Measurements from ENCODE around the gene LRRC46. TPM values are rescaled to one million over a fixed set of nuclear protein-coding genes. Genes with fewer than 3 reads are reported as not detected.

LRRC46 gene
- total and polyA plus RNA-seq, 2 donors (not counting 1 experiment from before 2014, with no cell fraction given) = 0.69 to 2.4 TPM

- WGBS (ENCODE audit: insufficient coverage) = 66% methylated on average over 5 of the region's 5 CpGs
- no peaks in the 10 kb centered on the region for H3K9me3 Mint-ChIP-seq (ENCODE audit: insufficient read depth)
- peaks cover 18% of the 10 kb centered on the region for H3K4me1 Mint-ChIP-seq
- Histone ChIP-seq H4K20me1 (ENCODE audit: control insufficient read depth, insufficient read depth, low read length, poor library complexity, severe bottlenecking) (no peaks in the 10 kb centered on the region), H3K9ac (ENCODE audit: low read length) (no peak overlapping the region), H3K79me2 (ENCODE audit: control insufficient read depth, insufficient read depth, low read length) (no peaks in the 10 kb centered on the region), H3K9me3 (ENCODE audit: control extremely low read depth in 1 of 3, control insufficient read depth in 2 of 3, insufficient read depth in 1 of 3, low read length in 2 of 3) (peaks cover 0 to 4% (median 0%) of the 10 kb centered on the region in 3 donors), H3K36me3 (replicated peaks in 1 of 2; ENCODE audit: control extremely low read depth in 1 of 2, control insufficient read depth in 1 of 2, extremely low read depth in 1 of 2, insufficient read depth in 2 of 2, low read length in 1 of 2) (no peaks in the 10 kb centered on the region), H3K4me3 (ENCODE audit: control extremely low read depth in 1 of 5, extremely low read depth in 1 of 5, insufficient read depth in 1 of 5, low read depth in 2 of 5, low read length in 4 of 5) (no peak overlapping the region), H3K27me3 (replicated peaks in 1 of 4; ENCODE audit: control extremely low read depth in 1 of 4, control insufficient read depth in 3 of 4, insufficient read depth in 4 of 4, low read length in 3 of 4) (peaks cover 0 to 81% (median 43%) of the 10 kb centered on the region in 4 experiments), H3K4me2 (replicated peaks; ENCODE audit: low read depth, low read length, poor library complexity, severe bottlenecking) (no peak overlapping the region), H2AFZ (ENCODE audit: insufficient read depth, low read depth, low read length, poor library complexity, severe bottlenecking) (no peak overlapping the region), H3K27ac (ENCODE audit: low read length in 2 of 2) (no peak overlapping the region), H3K4me1 (ENCODE audit: control insufficient read depth in 2 of 2, insufficient read depth in 2 of 2, low read length in 2 of 2) (peaks cover 24 to 25% of the 10 kb centered on the region in 2 donors)
- DNase-seq (no peak), ATAC-seq (ENCODE audit: low read depth) (no peak)
- intact Hi-C loops (cut with micrococcal nuclease) = no loop called here
- no peak overlapping the region for H3K27ac Mint-ChIP-seq
- ChIA-PET CTCF (interaction anchor here (0.8 to 19.9 kb wide), 3 partner anchors 12 to 35 kb away, joined by 3 to 436 read pairs (median 4); partner anchors contain the start of gene SP2), POLR2A (no interaction called here)
- TF ChIP-seq, protein P1, sequence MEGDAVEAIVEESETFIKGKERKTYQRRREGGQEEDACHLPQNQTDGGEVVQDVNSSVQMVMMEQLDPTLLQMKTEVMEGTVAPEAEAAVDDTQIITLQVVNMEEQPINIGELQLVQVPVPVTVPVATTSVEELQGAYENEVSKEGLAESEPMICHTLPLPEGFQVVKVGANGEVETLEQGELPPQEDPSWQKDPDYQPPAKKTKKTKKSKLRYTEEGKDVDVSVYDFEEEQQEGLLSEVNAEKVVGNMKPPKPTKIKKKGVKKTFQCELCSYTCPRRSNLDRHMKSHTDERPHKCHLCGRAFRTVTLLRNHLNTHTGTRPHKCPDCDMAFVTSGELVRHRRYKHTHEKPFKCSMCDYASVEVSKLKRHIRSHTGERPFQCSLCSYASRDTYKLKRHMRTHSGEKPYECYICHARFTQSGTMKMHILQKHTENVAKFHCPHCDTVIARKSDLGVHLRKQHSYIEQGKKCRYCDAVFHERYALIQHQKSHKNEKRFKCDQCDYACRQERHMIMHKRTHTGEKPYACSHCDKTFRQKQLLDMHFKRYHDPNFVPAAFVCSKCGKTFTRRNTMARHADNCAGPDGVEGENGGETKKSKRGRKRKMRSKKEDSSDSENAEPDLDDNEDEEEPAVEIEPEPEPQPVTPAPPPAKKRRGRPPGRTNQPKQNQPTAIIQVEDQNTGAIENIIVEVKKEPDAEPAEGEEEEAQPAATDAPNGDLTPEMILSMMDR (IDR thresholded peaks at IDR 0.05) = no peak
- TF ChIP-seq EZH2 (IDR thresholded peaks at IDR 0.05; ENCODE audit: borderline replicate concordance, insufficient read depth, low read depth, low read length, poor library complexity, severe bottlenecking) = no peak
- H3K4me3 Mint-ChIP-seq = no peak overlapping the region
- H3K27me3 Mint-ChIP-seq = peaks cover 82% of the 10 kb centered on the region
Observed at GRCh38 chr17:47853616-47854015, 22.1 kb downstream of the LRRC46 start.

- intact Hi-C loops (cut with micrococcal nuclease) = no loop called here
- ATAC-seq (ENCODE audit: low read depth) (no peak), DNase-seq (no peak)
- Histone ChIP-seq H3K4me3 (ENCODE audit: control extremely low read depth in 1 of 5, extremely low read depth in 1 of 5, insufficient read depth in 1 of 5, low read depth in 2 of 5, low read length in 4 of 5) (no peak overlapping the region), H3K27me3 (replicated peaks in 1 of 4; ENCODE audit: control extremely low read depth in 1 of 4, control insufficient read depth in 3 of 4, insufficient read depth in 4 of 4, low read length in 3 of 4) (peaks cover 0 to 69% (median 30%) of the 10 kb centered on the region in 4 experiments), H4K20me1 (ENCODE audit: control insufficient read depth, insufficient read depth, low read length, poor library complexity, severe bottlenecking) (no peaks in the 10 kb centered on the region), H2AFZ (ENCODE audit: insufficient read depth, low read depth, low read length, poor library complexity, severe bottlenecking) (no peak overlapping the region), H3K27ac (ENCODE audit: low read length in 2 of 2) (no peak overlapping the region), H3K79me2 (ENCODE audit: control insufficient read depth, insufficient read depth, low read length) (no peaks in the 10 kb centered on the region), H3K9ac (ENCODE audit: low read length) (no peak overlapping the region), H3K36me3 (replicated peaks in 1 of 2; ENCODE audit: control extremely low read depth in 1 of 2, control insufficient read depth in 1 of 2, extremely low read depth in 1 of 2, insufficient read depth in 2 of 2, low read length in 1 of 2) (no peaks in the 10 kb centered on the region), H3K9me3 (ENCODE audit: control extremely low read depth in 1 of 3, control insufficient read depth in 2 of 3, insufficient read depth in 1 of 3, low read length in 2 of 3) (no peaks in the 10 kb centered on the region), H3K4me2 (replicated peaks; ENCODE audit: low read depth, low read length, poor library complexity, severe bottlenecking) (no peak overlapping the region), H3K4me1 (ENCODE audit: control insufficient read depth in 2 of 2, insufficient read depth in 2 of 2, low read length in 2 of 2) (peaks cover 17 to 19% of the 10 kb centered on the region in 2 donors)
- no peak overlapping the region for H3K4me3 Mint-ChIP-seq
- no peak for TF ChIP-seq EZH2 (IDR thresholded peaks at IDR 0.05; ENCODE audit: borderline replicate concordance, insufficient read depth, low read depth, low read length, poor library complexity, severe bottlenecking)
- TF ChIP-seq, protein P1 (IDR thresholded peaks at IDR 0.05) = no peak
- ChIA-PET POLR2A (no interaction called here), CTCF (interaction anchor here (0.9 to 2.8 kb wide), 4 partner anchors 12 to 34 kb away, joined by 3 to 12 read pairs (median 4); partner anchors contain the start of gene SCRN2)
- H3K27me3 Mint-ChIP-seq = peaks cover 78% of the 10 kb centered on the region
- H3K9me3 Mint-ChIP-seq (ENCODE audit: insufficient read depth) = no peaks in the 10 kb centered on the region
- 86% methylated on average over 2 of the region's 3 CpGs for WGBS (ENCODE audit: insufficient coverage)
- H3K27ac Mint-ChIP-seq = no peak overlapping the region
- H3K4me1 Mint-ChIP-seq = peaks cover 13% of the 10 kb centered on the region
Observed at GRCh38 chr17:47855737-47856136, 24.3 kb downstream of the LRRC46 start.
